Measurements from ENCODE around the gene VSX2. TPM values are rescaled to one million over a fixed set of nuclear protein-coding genes. Genes with fewer than 3 reads are reported as not detected.
A peak's percentile ranks its signal among the peaks of the same experiment; 100 is the strongest.

VSX2 gene
- polyA plus RNA-seq (ENCODE audit: insufficient read length in 4 of 4), result under 1 TPM; 0.06 to 0.10 (median 0.07) TPM

DNA sequence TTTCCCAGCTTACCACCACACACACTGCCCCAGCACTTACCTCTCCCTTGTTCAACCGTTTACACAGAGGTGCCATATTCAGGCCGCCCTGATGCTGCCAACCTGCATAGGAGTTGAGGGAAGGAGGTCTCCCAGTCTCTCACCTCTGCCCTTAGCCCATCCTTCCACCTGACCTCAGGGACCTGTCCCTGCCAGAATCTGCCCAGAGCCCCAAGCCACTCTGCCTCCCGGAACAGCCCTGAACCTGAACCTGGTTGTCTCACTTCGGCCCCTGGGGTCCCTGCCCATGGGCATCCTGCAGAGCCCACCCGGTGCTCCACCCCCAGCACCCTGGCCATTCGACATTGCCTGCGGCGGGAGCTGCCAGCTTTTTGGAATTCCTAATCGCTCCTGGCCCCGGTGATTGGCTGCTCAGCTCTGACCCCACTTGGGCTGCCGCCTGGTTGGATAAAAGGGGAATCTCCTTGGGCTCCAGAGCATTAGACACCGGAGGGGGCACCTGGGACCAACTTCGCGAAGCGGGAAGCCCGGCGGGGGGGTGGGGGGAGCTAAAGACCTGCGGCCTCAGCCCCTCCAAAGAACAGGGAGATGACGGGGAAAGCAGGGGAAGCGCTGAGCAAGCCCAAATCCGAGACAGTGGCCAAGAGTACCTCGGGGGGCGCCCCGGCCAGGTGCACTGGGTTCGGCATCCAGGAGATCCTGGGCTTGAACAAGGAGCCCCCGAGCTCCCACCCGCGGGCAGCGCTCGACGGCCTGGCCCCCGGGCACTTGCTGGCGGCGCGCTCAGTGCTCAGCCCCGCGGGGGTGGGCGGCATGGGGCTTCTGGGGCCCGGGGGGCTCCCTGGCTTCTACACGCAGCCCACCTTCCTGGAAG is at the start of gene VSX2:
Gene VSX2, plus strand, starts transcription at position 476 of the 874 bp plus-strand sequence. Its CDS starts 113 bp downstream, at position 589.
- DNase-seq (ENCODE audit: low read depth in 4 of 4, low spot score in 3 of 4), result no peak

GRCh38 chr14:74190927-74191575 is 48.2 kb upstream of the VSX2 start:
- DNase-seq (ENCODE audit: low read depth in 4 of 4, low spot score in 3 of 4), result no peak

GRCh38 chr14:74194506-74195274 is 44.6 kb upstream of the VSX2 start:
- no peak for DNase-seq (ENCODE audit: low read depth in 4 of 4, low spot score in 3 of 4)

- no peak for DNase-seq (ENCODE audit: low read depth in 4 of 4, low spot score in 3 of 4)
These were observed 43.6 kb upstream of the VSX2 start for GRCh38 chr14:74195623-74196022.

DNA sequence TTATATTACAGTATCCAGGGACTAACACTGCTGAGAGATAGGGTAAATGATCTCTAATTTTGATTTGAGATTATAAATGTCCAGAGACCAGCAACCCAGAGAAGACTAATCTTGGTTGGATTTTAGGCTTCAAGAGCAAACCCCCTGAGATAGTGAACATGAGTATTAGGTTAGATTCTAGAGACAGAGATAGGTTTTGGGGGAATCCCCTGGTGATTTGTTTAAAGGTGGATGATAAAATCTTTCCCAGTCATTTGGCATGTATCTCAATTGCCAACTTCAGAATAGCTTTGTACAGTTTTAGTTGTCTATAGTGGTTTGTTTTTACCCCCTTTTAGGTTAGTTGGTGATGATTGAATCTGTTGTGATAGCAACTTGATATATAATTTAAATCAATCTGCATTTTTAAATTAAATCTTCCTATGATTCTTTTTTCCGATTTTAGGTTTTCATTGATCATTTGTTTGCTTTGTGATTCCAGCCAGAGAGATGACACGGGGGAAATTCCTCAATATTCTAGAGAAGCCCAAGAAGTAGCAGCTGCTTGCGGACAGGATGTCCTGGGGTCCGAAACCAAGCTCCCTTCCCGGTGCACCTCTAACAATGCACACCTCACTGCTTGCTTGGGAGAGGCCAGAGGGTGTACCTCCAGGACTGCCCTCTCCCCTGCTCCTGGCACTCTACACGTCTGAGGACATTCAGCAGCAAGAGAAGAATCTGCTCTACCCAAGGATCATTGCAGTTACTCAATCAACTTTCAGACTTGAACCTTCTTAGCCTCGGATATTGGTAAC is 40.6 kb upstream of the VSX2 start:
- DNase-seq (ENCODE audit: low read depth in 4 of 4, low spot score in 3 of 4), result no peak

GRCh38 chr14:74202113-74202512 is 37.1 kb upstream of the VSX2 start:
- DNase-seq (ENCODE audit: low read depth in 4 of 4, low spot score in 3 of 4), result no peak

- DNase-seq (ENCODE audit: low read depth in 4 of 4, low spot score in 3 of 4), result no peak
These were observed 35.6 kb upstream of the VSX2 start for GRCh38 chr14:74203639-74204038.

DNA sequence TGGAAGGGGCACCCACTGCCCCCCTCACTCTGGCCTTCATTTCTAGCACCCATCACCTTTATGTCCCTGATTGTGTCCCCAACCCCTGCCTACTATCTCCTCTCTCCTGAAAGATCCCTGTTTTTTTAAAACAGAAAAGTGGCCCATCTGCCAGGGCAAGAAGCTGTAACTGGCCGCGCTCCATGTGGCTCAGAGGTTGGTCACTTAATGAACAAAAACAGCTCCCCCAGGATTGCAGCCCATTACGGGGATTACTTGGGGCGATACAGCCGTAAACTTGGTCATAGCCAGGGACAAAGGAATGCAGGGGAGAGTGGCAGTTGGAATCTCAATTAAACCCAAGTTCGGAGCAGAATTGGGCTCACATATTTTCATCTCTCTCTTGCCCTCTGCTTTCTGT is 34.8 kb upstream of the VSX2 start:
- no peak for DNase-seq (ENCODE audit: low read depth in 4 of 4, low spot score in 3 of 4)

- DNase-seq (ENCODE audit: low read depth in 4 of 4, low spot score in 3 of 4), result no peak
These were observed 33.4 kb upstream of the VSX2 start for GRCh38 chr14:74205882-74206281.

DNA sequence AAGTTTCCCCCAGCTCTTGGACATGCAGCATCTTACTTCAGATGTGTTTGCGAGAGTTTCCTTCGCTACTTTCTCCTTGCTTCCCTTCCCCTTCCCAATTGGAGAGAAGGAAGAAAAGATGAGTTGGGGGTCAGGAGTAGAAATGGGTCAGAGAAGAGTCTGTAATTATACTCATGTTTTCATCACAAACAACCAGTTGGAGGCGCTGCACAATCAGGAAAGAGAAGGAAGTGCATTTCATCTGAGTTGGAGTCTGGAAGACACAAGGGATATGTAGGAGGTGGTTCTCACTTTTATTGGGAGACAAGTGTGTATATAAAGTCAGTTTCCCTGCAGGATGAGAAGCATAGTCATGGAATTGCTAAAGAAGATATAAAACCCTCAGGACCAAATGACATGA is 31.3 kb upstream of the VSX2 start:
- no peak for DNase-seq (ENCODE audit: low read depth in 4 of 4, low spot score in 3 of 4)

GRCh38 chr14:74208642-74209041 is 30.6 kb upstream of the VSX2 start:
- no peak for DNase-seq (ENCODE audit: low read depth in 4 of 4, low spot score in 3 of 4)

GRCh38 chr14:74211945-74212580 is 27.2 kb upstream of the VSX2 start:
- DNase-seq (ENCODE audit: low read depth in 4 of 4, low spot score in 3 of 4), result no peak

- no peak for DNase-seq (ENCODE audit: low read depth in 4 of 4, low spot score in 3 of 4)
These were observed 25.1 kb upstream of the VSX2 start for GRCh38 chr14:74213907-74214803.

- DNase-seq (ENCODE audit: low read depth in 4 of 4, low spot score in 3 of 4), result no peak
These were observed 22.6 kb upstream of the VSX2 start for GRCh38 chr14:74216671-74217070.

GRCh38 chr14:74217672-74218448 is 21.4 kb upstream of the VSX2 start:
- peak in 1 of 4 donors; percentile 63 for DNase-seq (ENCODE audit: low read depth in 4 of 4, low spot score in 3 of 4)

DNA sequence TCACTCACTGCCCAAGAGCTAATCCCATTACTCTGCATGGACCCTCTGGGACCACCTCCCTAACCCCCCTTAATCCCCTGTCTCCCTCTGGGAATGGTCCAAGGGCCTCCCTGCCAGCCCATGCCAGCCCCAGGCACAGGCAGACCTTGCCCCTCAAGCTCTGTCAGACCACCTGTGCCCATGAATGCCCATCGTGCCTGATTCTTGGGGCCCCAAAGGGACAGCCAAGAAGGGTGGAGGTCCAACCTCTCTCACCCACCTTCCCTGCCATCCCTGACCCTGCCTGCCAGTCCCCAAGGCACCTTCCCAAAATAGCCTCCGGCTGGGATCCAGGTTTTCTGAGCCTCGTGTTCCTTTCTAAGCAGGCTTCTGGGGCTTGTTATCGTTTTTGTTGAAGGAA is 20.8 kb upstream of the VSX2 start:
- no peak for DNase-seq (ENCODE audit: low read depth in 4 of 4, low spot score in 3 of 4)

GRCh38 chr14:74219277-74220205 is 19.7 kb upstream of the VSX2 start:
- DNase-seq (ENCODE audit: low read depth in 4 of 4, low spot score in 3 of 4), result no peak
